WTC11 (cell line): Measurements from ENCODE around the gene NID2. TPM values are rescaled to one million over a fixed set of nuclear protein-coding genes. Genes with fewer than 3 reads are reported as not detected.

Experiments used
- ATAC-seq: fragments of 200-7000 bp; cut with Tn5 transposase; 2 replicates; pipeline ENCODE4 v1.10.0; 2021; ENCODE audit warnings: mild to moderate bottlenecking, moderate library complexity
- CTCF ChIA-PET: fragments of 300-600 bp; sonication (Branson Sonifier 250); formaldehyde crosslinking; loops from one replicate; lab custom pipeline; 2021; ENCODE audit warnings: antibody characterized with exemption; lab: Charles Lee
- POLR2A ChIA-PET: fragments of 350-600 bp; sonication (Branson Sonifier 250); formaldehyde crosslinking; loops from one replicate; lab custom pipeline; 2021; ENCODE audit warnings: antibody characterized with exemption; lab: Charles Lee
- DNase-seq: peaks from one replicate; pipeline ENCODE4 v3.0.0; 2021; ENCODE audit warnings: low spot score
- H3K27ac Mint-ChIP-seq: 2 replicates; pipeline ENCODE4 v1.8.0; 2021; ENCODE audit warnings: mixed read lengths
- H3K27me3 Mint-ChIP-seq: 2 replicates; pipeline ENCODE4 v1.8.0; 2021; ENCODE audit warnings: low read depth, mild to moderate bottlenecking, moderate library complexity, mixed read lengths
- H3K36me3 Mint-ChIP-seq: 2 replicates; pipeline ENCODE4 v1.8.0; 2021; ENCODE audit warnings: mixed read lengths
- H3K4me1 Mint-ChIP-seq: 2 replicates; pipeline ENCODE4 v1.8.0; 2022; ENCODE audit warnings: mixed read lengths
- H3K4me3 Mint-ChIP-seq: 2 replicates; pipeline ENCODE4 v1.8.0; 2021; ENCODE audit warnings: mild to moderate bottlenecking, moderate library complexity, mixed read lengths
- H3K9me3 Mint-ChIP-seq: 2 replicates; pipeline ENCODE4 v1.8.0; 2021; ENCODE audit warnings: mixed read lengths
- ATF1 ChIP-seq: sonication (generic); formaldehyde crosslinking; IDR thresholded peaks from 2 replicates; pipeline ENCODE4 v1.8.1; 2023; ENCODE audit warnings: mild to moderate bottlenecking, moderate library complexity, missing genetic modification reagents
- JUN ChIP-seq: sonication (generic); formaldehyde crosslinking; IDR thresholded peaks from 2 replicates; pipeline ENCODE4 v1.8.0; 2023; ENCODE audit warnings: mild to moderate bottlenecking, missing genetic modification reagents
- NFATC4 ChIP-seq: fragments of 250-450 bp; sonication (Bioruptor Pico); IDR thresholded peaks from 2 replicates; pipeline ENCODE4 v1.9.0; 2021; ENCODE audit warnings: mild to moderate bottlenecking
- SMAD3 ChIP-seq: sonication (generic); formaldehyde crosslinking; IDR thresholded peaks from 2 replicates; pipeline ENCODE4 v1.8.0; 2022; ENCODE audit warnings: missing genetic modification reagents, mild to moderate bottlenecking, borderline replicate concordance
- ZNF671 ChIP-seq: fragments of 250-450 bp; sonication (Bioruptor Pico); IDR thresholded peaks from 2 replicates; pipeline ENCODE4 v1.8.0; 2021; ENCODE audit warnings: mild to moderate bottlenecking
- total RNA-seq: library from RNA; stranded (reverse); gene quantifications from 3 replicates; pipeline ENCODE4 v1.2.3, GENCODE V29; 2021
- TF ChIP-seq, protein P1 (sequence below): sonication (generic); formaldehyde crosslinking; IDR thresholded peaks from 2 replicates; pipeline ENCODE4 v1.8.1; 2023; ENCODE audit warnings: mild to moderate bottlenecking, missing genetic modification reagents, moderate library complexity
- TF ChIP-seq, protein P2 (sequence below): fragments of 250-450 bp; sonication (Bioruptor Pico); IDR thresholded peaks from 2 replicates; pipeline ENCODE4 v1.8.0; 2021; ENCODE audit warnings: mild to moderate bottlenecking
- TF ChIP-seq, protein P3 (sequence below): sonication (generic); formaldehyde crosslinking; IDR thresholded peaks from 2 replicates; pipeline ENCODE4 v1.8.0; 2023; ENCODE audit warnings: missing genetic modification reagents, mild to moderate bottlenecking, borderline replicate concordance
- TF ChIP-seq, protein P4 (sequence below): fragments of 250-450 bp; sonication (Bioruptor Pico); IDR thresholded peaks from 2 replicates; pipeline ENCODE4 v1.9.0; 2021; ENCODE audit warnings: mild to moderate bottlenecking, borderline replicate concordance
- TF ChIP-seq, protein P5 (sequence below): sonication (generic); formaldehyde crosslinking; IDR thresholded peaks from 2 replicates; pipeline ENCODE4 v1.8.1; 2022; ENCODE audit warnings: low read depth, mild to moderate bottlenecking, moderate library complexity, missing genetic modification reagents, borderline replicate concordance
- TF ChIP-seq, protein P6 (sequence below): sonication (generic); formaldehyde crosslinking; IDR thresholded peaks from 2 replicates; pipeline ENCODE4 v1.8.1; 2022; ENCODE audit warnings: mild to moderate bottlenecking, missing genetic modification reagents, moderate library complexity, borderline replicate concordance

The NID2 gene
- total RNA-seq, 1 experiment from 2014 or later = 5.4 TPM

DNA sequence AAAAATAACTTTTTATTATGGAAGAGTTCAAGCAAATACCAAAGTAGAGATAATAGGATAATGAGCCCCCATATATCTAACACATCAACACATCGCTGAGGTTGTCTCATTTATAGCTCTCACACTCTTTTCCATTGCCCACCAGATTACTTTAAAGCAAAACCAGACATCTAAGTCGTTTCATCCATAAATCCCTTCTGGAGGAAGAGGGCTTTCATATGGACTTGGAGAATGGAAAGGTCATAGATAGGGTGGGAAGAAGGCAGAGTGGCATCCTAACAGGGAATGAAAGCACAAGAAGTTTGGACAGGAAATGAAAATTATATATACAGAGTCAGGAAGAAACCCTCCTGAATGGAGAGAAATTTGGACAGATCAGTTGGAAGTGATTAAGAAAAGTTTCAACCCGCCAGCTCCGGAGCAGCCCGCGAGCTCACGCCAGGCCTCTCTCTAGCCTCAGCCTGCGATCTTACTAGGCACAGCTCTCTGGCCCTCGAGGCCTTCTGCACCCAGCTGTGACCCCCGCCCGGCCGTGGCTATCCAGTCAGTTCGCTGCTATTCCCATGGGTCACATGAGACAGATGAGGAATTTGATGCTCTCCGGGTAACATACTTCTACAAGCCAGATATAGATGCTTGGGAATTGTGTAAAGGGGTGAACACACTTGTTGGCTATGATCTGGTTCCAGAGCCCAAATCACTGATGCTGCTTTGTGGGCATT lies 48.4 kb upstream of the NID2 start:
- Mint-ChIP-seq H3K4me3 (no peak overlapping the region), H3K27ac (no peak overlapping the region), H3K4me1 (peaks cover 3% of the 10 kb centered on the region; the same call in 1 of the 2 replicates), H3K27me3 (no peaks in the 10 kb centered on the region), H3K36me3 (no peaks in the 10 kb centered on the region), H3K9me3 (peaks cover 7% of the 10 kb centered on the region)
- DNase-seq (no peak), ATAC-seq (no peak)
- CTCF ChIA-PET = interaction anchor here (1.5 kb wide), 1 partner anchor 46 kb away, joined by 3 read pairs; no protein-coding TSS in a partner anchor
- TF ChIP-seq, protein P1, sequence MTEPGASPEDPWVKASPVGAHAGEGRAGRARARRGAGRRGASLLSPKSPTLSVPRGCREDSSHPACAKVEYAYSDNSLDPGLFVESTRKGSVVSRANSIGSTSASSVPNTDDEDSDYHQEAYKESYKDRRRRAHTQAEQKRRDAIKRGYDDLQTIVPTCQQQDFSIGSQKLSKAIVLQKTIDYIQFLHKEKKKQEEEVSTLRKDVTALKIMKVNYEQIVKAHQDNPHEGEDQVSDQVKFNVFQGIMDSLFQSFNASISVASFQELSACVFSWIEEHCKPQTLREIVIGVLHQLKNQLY = no peak
- TF ChIP-seq, protein P2, sequence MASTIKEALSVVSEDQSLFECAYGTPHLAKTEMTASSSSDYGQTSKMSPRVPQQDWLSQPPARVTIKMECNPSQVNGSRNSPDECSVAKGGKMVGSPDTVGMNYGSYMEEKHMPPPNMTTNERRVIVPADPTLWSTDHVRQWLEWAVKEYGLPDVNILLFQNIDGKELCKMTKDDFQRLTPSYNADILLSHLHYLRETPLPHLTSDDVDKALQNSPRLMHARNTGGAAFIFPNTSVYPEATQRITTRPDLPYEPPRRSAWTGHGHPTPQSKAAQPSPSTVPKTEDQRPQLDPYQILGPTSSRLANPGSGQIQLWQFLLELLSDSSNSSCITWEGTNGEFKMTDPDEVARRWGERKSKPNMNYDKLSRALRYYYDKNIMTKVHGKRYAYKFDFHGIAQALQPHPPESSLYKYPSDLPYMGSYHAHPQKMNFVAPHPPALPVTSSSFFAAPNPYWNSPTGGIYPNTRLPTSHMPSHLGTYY (CRISPR knock-in tag) = no peak
- TF ChIP-seq ZNF671 (CRISPR knock-in tag) = no peak
- TF ChIP-seq, protein P3, sequence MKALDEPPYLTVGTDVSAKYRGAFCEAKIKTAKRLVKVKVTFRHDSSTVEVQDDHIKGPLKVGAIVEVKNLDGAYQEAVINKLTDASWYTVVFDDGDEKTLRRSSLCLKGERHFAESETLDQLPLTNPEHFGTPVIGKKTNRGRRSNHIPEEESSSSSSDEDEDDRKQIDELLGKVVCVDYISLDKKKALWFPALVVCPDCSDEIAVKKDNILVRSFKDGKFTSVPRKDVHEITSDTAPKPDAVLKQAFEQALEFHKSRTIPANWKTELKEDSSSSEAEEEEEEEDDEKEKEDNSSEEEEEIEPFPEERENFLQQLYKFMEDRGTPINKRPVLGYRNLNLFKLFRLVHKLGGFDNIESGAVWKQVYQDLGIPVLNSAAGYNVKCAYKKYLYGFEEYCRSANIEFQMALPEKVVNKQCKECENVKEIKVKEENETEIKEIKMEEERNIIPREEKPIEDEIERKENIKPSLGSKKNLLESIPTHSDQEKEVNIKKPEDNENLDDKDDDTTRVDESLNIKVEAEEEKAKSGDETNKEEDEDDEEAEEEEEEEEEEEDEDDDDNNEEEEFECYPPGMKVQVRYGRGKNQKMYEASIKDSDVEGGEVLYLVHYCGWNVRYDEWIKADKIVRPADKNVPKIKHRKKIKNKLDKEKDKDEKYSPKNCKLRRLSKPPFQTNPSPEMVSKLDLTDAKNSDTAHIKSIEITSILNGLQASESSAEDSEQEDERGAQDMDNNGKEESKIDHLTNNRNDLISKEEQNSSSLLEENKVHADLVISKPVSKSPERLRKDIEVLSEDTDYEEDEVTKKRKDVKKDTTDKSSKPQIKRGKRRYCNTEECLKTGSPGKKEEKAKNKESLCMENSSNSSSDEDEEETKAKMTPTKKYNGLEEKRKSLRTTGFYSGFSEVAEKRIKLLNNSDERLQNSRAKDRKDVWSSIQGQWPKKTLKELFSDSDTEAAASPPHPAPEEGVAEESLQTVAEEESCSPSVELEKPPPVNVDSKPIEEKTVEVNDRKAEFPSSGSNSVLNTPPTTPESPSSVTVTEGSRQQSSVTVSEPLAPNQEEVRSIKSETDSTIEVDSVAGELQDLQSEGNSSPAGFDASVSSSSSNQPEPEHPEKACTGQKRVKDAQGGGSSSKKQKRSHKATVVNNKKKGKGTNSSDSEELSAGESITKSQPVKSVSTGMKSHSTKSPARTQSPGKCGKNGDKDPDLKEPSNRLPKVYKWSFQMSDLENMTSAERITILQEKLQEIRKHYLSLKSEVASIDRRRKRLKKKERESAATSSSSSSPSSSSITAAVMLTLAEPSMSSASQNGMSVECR (CRISPR knock-in tag) = no peak
- TF ChIP-seq ATF1 (CRISPR knock-in tag) = no peak
- TF ChIP-seq, protein P4, sequence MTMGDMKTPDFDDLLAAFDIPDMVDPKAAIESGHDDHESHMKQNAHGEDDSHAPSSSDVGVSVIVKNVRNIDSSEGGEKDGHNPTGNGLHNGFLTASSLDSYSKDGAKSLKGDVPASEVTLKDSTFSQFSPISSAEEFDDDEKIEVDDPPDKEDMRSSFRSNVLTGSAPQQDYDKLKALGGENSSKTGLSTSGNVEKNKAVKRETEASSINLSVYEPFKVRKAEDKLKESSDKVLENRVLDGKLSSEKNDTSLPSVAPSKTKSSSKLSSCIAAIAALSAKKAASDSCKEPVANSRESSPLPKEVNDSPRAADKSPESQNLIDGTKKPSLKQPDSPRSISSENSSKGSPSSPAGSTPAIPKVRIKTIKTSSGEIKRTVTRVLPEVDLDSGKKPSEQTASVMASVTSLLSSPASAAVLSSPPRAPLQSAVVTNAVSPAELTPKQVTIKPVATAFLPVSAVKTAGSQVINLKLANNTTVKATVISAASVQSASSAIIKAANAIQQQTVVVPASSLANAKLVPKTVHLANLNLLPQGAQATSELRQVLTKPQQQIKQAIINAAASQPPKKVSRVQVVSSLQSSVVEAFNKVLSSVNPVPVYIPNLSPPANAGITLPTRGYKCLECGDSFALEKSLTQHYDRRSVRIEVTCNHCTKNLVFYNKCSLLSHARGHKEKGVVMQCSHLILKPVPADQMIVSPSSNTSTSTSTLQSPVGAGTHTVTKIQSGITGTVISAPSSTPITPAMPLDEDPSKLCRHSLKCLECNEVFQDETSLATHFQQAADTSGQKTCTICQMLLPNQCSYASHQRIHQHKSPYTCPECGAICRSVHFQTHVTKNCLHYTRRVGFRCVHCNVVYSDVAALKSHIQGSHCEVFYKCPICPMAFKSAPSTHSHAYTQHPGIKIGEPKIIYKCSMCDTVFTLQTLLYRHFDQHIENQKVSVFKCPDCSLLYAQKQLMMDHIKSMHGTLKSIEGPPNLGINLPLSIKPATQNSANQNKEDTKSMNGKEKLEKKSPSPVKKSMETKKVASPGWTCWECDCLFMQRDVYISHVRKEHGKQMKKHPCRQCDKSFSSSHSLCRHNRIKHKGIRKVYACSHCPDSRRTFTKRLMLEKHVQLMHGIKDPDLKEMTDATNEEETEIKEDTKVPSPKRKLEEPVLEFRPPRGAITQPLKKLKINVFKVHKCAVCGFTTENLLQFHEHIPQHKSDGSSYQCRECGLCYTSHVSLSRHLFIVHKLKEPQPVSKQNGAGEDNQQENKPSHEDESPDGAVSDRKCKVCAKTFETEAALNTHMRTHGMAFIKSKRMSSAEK = no peak
- no peak for TF ChIP-seq NFATC4 (CRISPR knock-in tag)
- TF ChIP-seq, protein P5, sequence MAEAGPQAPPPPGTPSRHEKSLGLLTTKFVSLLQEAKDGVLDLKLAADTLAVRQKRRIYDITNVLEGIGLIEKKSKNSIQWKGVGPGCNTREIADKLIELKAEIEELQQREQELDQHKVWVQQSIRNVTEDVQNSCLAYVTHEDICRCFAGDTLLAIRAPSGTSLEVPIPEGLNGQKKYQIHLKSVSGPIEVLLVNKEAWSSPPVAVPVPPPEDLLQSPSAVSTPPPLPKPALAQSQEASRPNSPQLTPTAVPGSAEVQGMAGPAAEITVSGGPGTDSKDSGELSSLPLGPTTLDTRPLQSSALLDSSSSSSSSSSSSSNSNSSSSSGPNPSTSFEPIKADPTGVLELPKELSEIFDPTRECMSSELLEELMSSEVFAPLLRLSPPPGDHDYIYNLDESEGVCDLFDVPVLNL (CRISPR knock-in tag) = no peak
- POLR2A ChIA-PET = no interaction called here

DNA sequence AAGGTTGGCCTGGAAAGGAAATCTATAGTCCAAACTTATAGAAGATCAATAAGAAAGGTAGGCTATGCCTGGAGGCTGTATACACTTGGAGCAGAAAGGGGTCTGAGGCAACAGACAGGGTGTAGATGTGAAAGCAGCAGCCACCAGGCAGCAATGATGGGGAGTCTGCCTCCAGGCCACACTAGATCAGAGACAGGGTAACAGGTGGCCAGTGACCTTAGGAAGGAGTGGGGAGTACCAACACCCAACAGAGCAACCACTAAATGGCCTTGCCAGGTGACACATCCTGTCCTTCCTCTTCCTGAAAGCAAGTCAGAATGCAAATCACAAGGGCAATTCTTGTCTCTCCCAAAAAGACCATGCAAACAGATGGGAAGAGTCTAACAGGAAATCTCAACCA lies 46.4 kb upstream of the NID2 start:
- no peaks in the 10 kb centered on the region for H3K36me3 Mint-ChIP-seq
- ChIA-PET POLR2A (no interaction called here), CTCF (no interaction called here)
- no peak for ATAC-seq
- no peak overlapping the region for H3K27ac Mint-ChIP-seq
- H3K9me3 Mint-ChIP-seq = no peaks in the 10 kb centered on the region
- H3K27me3 Mint-ChIP-seq = no peaks in the 10 kb centered on the region
- TF ChIP-seq JUN (CRISPR knock-in tag) (no peak), SMAD3 (no peak)
- TF ChIP-seq, protein P6, sequence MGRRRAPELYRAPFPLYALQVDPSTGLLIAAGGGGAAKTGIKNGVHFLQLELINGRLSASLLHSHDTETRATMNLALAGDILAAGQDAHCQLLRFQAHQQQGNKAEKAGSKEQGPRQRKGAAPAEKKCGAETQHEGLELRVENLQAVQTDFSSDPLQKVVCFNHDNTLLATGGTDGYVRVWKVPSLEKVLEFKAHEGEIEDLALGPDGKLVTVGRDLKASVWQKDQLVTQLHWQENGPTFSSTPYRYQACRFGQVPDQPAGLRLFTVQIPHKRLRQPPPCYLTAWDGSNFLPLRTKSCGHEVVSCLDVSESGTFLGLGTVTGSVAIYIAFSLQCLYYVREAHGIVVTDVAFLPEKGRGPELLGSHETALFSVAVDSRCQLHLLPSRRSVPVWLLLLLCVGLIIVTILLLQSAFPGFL (CRISPR knock-in tag) = no peak
- no peak overlapping the region for H3K4me3 Mint-ChIP-seq
- DNase-seq = no peak
- H3K4me1 Mint-ChIP-seq = peaks cover 3% of the 10 kb centered on the region; the same call in 1 of the 2 replicates
